Measurements from ENCODE around the gene LETMD1. TPM values are rescaled to one million over a fixed set of nuclear protein-coding genes. Genes with fewer than 3 reads are reported as not detected.
A peak's percentile ranks its signal among the peaks of the same experiment; 100 is the strongest.

The LETMD1 gene
- total and polyA plus RNA-seq, 2 of the 13 experiments (the other 11 are each of a cell fraction or from before 2014, with no cell fraction given) = 43.3 to 87.7 TPM

DNA sequence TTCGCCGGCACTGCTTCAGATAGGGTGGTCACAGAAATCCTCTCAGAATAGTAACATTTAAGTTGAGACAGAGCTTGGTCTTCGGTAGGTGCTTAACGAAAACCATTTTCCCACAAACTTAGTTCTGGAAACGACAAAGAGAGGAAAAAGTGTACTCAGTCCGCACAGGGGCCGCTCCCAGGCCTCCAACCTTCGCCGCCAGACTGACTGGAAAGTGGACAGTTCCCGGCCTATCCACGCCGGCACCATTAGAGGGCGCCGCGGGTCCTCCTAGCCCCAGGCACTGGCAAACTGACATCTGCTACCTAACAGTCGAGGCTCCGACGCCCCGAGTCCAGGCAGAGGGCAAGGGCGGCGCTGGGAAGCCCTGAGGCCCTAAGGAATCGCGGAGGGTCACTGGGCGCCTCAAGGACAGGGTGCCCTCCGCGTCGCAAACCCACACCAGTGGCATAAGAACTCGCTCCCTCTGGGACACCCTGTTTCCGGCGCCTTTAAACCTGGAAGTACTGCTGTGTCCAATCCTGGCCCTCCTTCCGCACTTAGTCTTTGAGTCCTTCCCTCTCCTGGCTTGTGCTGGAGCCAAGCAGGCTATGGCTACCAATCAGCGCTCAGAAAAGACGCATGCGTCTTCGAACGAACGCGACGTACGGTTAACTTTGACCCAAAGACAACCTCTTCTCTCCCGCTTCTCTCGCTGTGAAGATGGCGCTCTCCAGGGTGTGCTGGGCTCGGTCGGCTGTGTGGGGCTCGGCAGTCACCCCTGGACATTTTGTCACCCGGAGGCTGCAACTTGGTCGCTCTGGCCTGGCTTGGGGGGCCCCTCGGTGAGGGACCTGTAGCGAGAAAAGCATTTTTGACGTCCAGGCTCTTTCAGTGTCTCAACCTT is at the start of gene LETMD1 (continued):
- TF ChIP-seq ZNF138 (CRISPR knock-in tag; IDR thresholded peaks at IDR 0.05; ENCODE audit: low read depth) (no peak; the same call in 1 of the 2 replicates), ZNF432 (CRISPR knock-in tag; IDR thresholded peaks at IDR 0.05; ENCODE audit: borderline replicate concordance) (no peak), KDM5A (IDR thresholded peaks at IDR 0.05; ENCODE audit: borderline replicate concordance, low read length) (peak; percentile 2; the same call in 1 of the 2 replicates), ZNF441 (CRISPR knock-in tag; IDR thresholded peaks at IDR 0.05; ENCODE audit: borderline replicate concordance) (peak; percentile 73), ISX (CRISPR knock-in tag; conservative IDR thresholded peaks at IDR 0.05) (no peak), ZNF530 (CRISPR knock-in tag; IDR thresholded peaks at IDR 0.05; ENCODE audit: low read depth) (no peak), NFE2 (CRISPR knock-in tag; IDR thresholded peaks at IDR 0.05) (no peak), TBX3 (IDR thresholded peaks at IDR 0.05; ENCODE audit: borderline replicate concordance) (no peak; the same call in 1 of the 2 replicates), TGIF2 (CRISPR knock-in tag; IDR thresholded peaks at IDR 0.05) (peak; percentile 66), DNMT1 (CRISPR knock-in tag; IDR thresholded peaks at IDR 0.05) (no peak), ZNF549 (CRISPR knock-in tag; IDR thresholded peaks at IDR 0.05) (no peak), KLF9 (CRISPR knock-in tag; IDR thresholded peaks at IDR 0.05; ENCODE audit: low read depth) (no peak), TAF1 (CRISPR knock-in tag; IDR thresholded peaks at IDR 0.05) (peak; percentile 86), CBX5 (CRISPR knock-in tag; IDR thresholded peaks at IDR 0.05; ENCODE audit: borderline replicate concordance) (no peak), ZNF230 (CRISPR knock-in tag; IDR thresholded peaks at IDR 0.05) (0 out of 2 replicates have a peak, but pooled peaks have one; percentile 4), SSRP1 (CRISPR knock-in tag; IDR thresholded peaks at IDR 0.05) (no peak), ZNF17 (CRISPR knock-in tag; IDR thresholded peaks at IDR 0.05) (no peak), ZNF616 (CRISPR knock-in tag; IDR thresholded peaks at IDR 0.05; ENCODE audit: low read depth) (no peak), SATB2 (CRISPR knock-in tag; IDR thresholded peaks at IDR 0.05) (no peak), RFX5 (IDR thresholded peaks at IDR 0.05; ENCODE audit: low read depth, low read length) (0 out of 2 replicates have a peak, but pooled peaks have one; percentile 21)
- TF ChIP-seq, protein P1, sequence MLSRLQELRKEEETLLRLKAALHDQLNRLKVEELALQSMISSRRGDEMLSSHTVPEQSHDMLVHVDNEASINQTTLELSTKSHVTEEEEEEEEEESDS (CRISPR knock-in tag; IDR thresholded peaks at IDR 0.05; ENCODE audit: borderline replicate concordance) = 0 out of 2 replicates have a peak, but pooled peaks have one; percentile 6
- TF ChIP-seq, protein P2, sequence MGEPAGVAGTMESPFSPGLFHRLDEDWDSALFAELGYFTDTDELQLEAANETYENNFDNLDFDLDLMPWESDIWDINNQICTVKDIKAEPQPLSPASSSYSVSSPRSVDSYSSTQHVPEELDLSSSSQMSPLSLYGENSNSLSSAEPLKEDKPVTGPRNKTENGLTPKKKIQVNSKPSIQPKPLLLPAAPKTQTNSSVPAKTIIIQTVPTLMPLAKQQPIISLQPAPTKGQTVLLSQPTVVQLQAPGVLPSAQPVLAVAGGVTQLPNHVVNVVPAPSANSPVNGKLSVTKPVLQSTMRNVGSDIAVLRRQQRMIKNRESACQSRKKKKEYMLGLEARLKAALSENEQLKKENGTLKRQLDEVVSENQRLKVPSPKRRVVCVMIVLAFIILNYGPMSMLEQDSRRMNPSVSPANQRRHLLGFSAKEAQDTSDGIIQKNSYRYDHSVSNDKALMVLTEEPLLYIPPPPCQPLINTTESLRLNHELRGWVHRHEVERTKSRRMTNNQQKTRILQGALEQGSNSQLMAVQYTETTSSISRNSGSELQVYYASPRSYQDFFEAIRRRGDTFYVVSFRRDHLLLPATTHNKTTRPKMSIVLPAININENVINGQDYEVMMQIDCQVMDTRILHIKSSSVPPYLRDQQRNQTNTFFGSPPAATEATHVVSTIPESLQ (CRISPR knock-in tag; conservative IDR thresholded peaks at IDR 0.05) = no peak
- TF ChIP-seq, protein P3, sequence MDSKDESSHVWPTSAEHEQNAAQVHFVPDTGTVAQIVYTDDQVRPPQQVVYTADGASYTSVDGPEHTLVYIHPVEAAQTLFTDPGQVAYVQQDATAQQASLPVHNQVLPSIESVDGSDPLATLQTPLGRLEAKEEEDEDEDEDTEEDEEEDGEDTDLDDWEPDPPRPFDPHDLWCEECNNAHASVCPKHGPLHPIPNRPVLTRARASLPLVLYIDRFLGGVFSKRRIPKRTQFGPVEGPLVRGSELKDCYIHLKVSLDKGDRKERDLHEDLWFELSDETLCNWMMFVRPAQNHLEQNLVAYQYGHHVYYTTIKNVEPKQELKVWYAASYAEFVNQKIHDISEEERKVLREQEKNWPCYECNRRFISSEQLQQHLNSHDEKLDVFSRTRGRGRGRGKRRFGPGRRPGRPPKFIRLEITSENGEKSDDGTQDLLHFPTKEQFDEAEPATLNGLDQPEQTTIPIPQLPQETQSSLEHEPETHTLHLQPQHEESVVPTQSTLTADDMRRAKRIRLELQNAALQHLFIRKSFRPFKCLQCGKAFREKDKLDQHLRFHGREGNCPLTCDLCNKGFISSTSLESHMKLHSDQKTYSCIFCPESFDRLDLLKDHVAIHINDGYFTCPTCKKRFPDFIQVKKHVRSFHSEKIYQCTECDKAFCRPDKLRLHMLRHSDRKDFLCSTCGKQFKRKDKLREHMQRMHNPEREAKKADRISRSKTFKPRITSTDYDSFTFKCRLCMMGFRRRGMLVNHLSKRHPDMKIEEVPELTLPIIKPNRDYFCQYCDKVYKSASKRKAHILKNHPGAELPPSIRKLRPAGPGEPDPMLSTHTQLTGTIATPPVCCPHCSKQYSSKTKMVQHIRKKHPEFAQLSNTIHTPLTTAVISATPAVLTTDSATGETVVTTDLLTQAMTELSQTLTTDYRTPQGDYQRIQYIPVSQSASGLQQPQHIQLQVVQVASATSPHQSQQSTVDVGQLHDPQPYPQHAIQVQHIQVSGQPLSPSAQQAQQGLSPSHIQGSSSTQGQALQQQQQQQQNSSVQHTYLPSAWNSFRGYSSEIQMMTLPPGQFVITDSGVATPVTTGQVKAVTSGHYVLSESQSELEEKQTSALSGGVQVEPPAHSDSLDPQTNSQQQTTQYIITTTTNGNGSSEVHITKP (CRISPR knock-in tag; IDR thresholded peaks at IDR 0.05; ENCODE audit: low read depth) = peak; percentile 71
- TF ChIP-seq, protein P4, sequence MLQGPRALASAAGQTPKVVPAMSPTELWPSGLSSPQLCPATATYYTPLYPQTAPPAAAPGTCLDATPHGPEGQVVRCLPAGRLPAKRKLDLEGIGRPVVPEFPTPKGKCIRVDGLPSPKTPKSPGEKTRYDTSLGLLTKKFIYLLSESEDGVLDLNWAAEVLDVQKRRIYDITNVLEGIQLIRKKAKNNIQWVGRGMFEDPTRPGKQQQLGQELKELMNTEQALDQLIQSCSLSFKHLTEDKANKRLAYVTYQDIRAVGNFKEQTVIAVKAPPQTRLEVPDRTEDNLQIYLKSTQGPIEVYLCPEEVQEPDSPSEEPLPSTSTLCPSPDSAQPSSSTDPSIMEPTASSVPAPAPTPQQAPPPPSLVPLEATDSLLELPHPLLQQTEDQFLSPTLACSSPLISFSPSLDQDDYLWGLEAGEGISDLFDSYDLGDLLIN (CRISPR knock-in tag; IDR thresholded peaks at IDR 0.05; ENCODE audit: borderline replicate concordance) = 0 out of 2 replicates have a peak, but pooled peaks have one; percentile 56
